CD4-positive, alpha-beta T cell treated with Interleukin-6 for 4 hours (primary cell): Measurements from ENCODE around the gene ANKRD29.
"Not testable (repeated sequence)": the region's sequence is repeated elsewhere in the genome, so short reads cannot be mapped to it uniquely, and the experiment has no call there.

ENCODE experiments used
- DNase-seq: peaks from one replicate; pipeline ENCODE4 v3.0.0-alpha.2; 2020; ENCODE audit warnings: mixed read lengths

ANKRD29 gene

GRCh38 chr18:23641937-23642666, 20.6 kb downstream of the ANKRD29 start:
- no peak for DNase-seq

GRCh38 chr18:23641143-23641720, 21.5 kb downstream of the ANKRD29 start:
- no peak for DNase-seq

GRCh38 chr18:23640052-23640451, 22.7 kb downstream of the ANKRD29 start:
- no peak for DNase-seq

- not testable (repeated sequence) for DNase-seq
Observed at GRCh38 chr18:23636433-23636832, 26.3 kb downstream of the ANKRD29 start.

GRCh38 chr18:23636071-23636399, 26.7 kb downstream of the ANKRD29 start:
- no peak for DNase-seq

GRCh38 chr18:23635283-23636070, 27.2 kb downstream of the ANKRD29 start:
- no peak for DNase-seq

- no peak for DNase-seq
Observed at GRCh38 chr18:23634692-23635091, 28.0 kb downstream of the ANKRD29 start.

- DNase-seq, result no peak
Observed at GRCh38 chr18:23632615-23633014, 30.1 kb downstream of the ANKRD29 start.

- DNase-seq, result no peak
Observed at GRCh38 chr18:23631746-23632145, 31.0 kb downstream of the ANKRD29 start.

GRCh38 chr18:23631312-23631711, 31.4 kb downstream of the ANKRD29 start:
- DNase-seq, result no peak

- DNase-seq, result no peak
Observed at GRCh38 chr18:23629444-23629946, 33.2 kb downstream of the ANKRD29 start.

- no peak for DNase-seq
Observed at GRCh38 chr18:23627970-23628369, 34.7 kb downstream of the ANKRD29 start.

GRCh38 chr18:23627321-23627720, 35.4 kb downstream of the ANKRD29 start:
- DNase-seq, result no peak

GRCh38 chr18:23626451-23627279, 36.0 kb downstream of the ANKRD29 start:
- DNase-seq, result no peak

GRCh38 chr18:23623040-23623439, 39.7 kb downstream of the ANKRD29 start:
- DNase-seq, result no peak

GRCh38 chr18:23619388-23619881, 43.3 kb downstream of the ANKRD29 start:
- DNase-seq, result peak; percentile 4

- no peak for DNase-seq
Observed at GRCh38 chr18:23618862-23619387, 43.8 kb downstream of the ANKRD29 start.

GRCh38 chr18:23617412-23618014, 45.2 kb downstream of the ANKRD29 start:
- DNase-seq, result no peak

GRCh38 chr18:23616258-23616657, 46.5 kb downstream of the ANKRD29 start:
- DNase-seq, result no peak

- no peak for DNase-seq
Observed at GRCh38 chr18:23614891-23615290, 47.8 kb downstream of the ANKRD29 start.

- no peak for DNase-seq
Observed at GRCh38 chr18:23614413-23614812, 48.3 kb downstream of the ANKRD29 start.

- DNase-seq, result not testable (repeated sequence)
Observed at GRCh38 chr18:23613091-23613475, 49.6 kb downstream of the ANKRD29 start.
